Motor neuron (in vitro differentiated cells): ENCODE data around the gene ASIC3. TPM values are rescaled to one million over a fixed set of nuclear protein-coding genes. Genes with fewer than 3 reads are reported as not detected.

Experiments
- ATAC-seq, 8 experiments: fragments of 200-7000 bp; cut with Tn5 transposase; replicated peaks in 6 of 8; 2 replicates each; pipeline ENCODE4 v1.8.0; 2021; ENCODE audit warnings: mild to moderate bottlenecking in 8 of 8, moderate library complexity in 8 of 8
- H3K27ac ChIP-seq, 2 donors: fragments of 250-450 bp; sonication (Bioruptor Pico); 2 replicates each; pipeline ENCODE4 v1.9.0; 2021; ENCODE audit warnings: antibody characterized with exemption in 2 of 2, mild to moderate bottlenecking in 2 of 2, moderate library complexity in 1 of 2
- H3K4me1 ChIP-seq, 2 donors: fragments of 250-450 bp; sonication (Bioruptor Pico); replicated peaks in 1 of 2; 2 replicates each; pipeline ENCODE4 v1.6.1; 2021; ENCODE audit warnings: antibody characterized with exemption in 2 of 2, mild to moderate bottlenecking in 2 of 2, moderate library complexity in 1 of 2
- H3K4me3 ChIP-seq, 5 donors: fragments of 250-450 bp; sonication (Bioruptor Pico); 2 replicates each; pipeline ENCODE4 v1.9.0; 2021; ENCODE audit warnings: antibody characterized with exemption in 5 of 5, mild to moderate bottlenecking in 5 of 5, moderate library complexity in 4 of 5
- WGBS, 10 experiments: fragments of 450-650 bp; shearing (Covaris generic); methylation state at CpG; one replicate each; pipeline ENCODE4 v1.0.0; 2022; 5-methylcytosine and 5-hydroxymethylcytosine counted together
- in situ Hi-C, 9 experiments: fragments of 400-800 bp; cut with MboI; loops; one replicate each; pipeline ENCODE4 v1.15.0; 2021; ENCODE audit warnings: low sequenced_read_pairs in 9 of 9, low pct_unique_long_range_greater_than_20kb in 2 of 9; ENCODE audit not compliant: unreplicated experiment in 9 of 9
- total RNA-seq, 8 experiments: library from RNA; unstranded; fragments of 300-600 nt; gene quantifications; 2 replicates each; pipeline versions ENCODE4 v1.2.3 to v1.2.4, GENCODE V29; 2022

The ASIC3 gene
- total RNA-seq, 8 experiments from 2014 or later: 0.76 to 5.0 (median 2.5) TPM

GRCh38 chr7:151093748-151094147 is 45.4 kb downstream of the ASIC3 start:
- WGBS, 10 experiments: 94 to 100% (median 98%) methylated on average over 1 to 6 of the region's 6 CpGs; no CpG with 5 or more reads in 4 of the 10 experiments
- in situ Hi-C loops: no loop called here

GRCh38 chr7:151094675-151095074 is 46.3 kb downstream of the ASIC3 start:
- 85 to 93% (median 91%) methylated on average over 2 to 3 of the region's 5 CpGs; no CpG with 5 or more reads in 6 of the 10 experiments for WGBS, 10 experiments
- no peak for ATAC-seq
- H3K4me3 ChIP-seq: no peak overlapping the region
- peaks cover 3 to 5% of the 10 kb centered on the region in 2 donors for H3K4me1 ChIP-seq
- in situ Hi-C loops: no loop called here
- H3K27ac ChIP-seq: no peak overlapping the region

More at GRCh38 chr7:151093748-151094147, 45.4 kb downstream of the ASIC3 start:
- Histone ChIP-seq H3K27ac (no peak overlapping the region), H3K4me1 (peaks cover 12 to 14% of the 10 kb centered on the region in 2 donors), H3K4me3 (no peak overlapping the region)
- ATAC-seq: no peak

- in situ Hi-C loops: no loop called here
- ATAC-seq: no peak
- no peak overlapping the region for H3K27ac ChIP-seq
- 33 to 94% (median 71%) methylated on average over 1 to 8 of the region's 10 CpGs; no CpG with 5 or more reads in 2 of the 10 experiments for WGBS, 10 experiments
- H3K4me3 ChIP-seq: no peak overlapping the region
- H3K4me1 ChIP-seq: no peaks in the 10 kb centered on the region
Measured at GRCh38 chr7:151095123-151095797, 46.9 kb downstream of the ASIC3 start.

- Histone ChIP-seq H3K27ac (no peak overlapping the region), H3K4me1 (no peaks in the 10 kb centered on the region), H3K4me3 (no peak overlapping the region)
- ATAC-seq: peak in 5 of 8 experiments; percentile 61 to 91 (median 77)
- WGBS, 10 experiments: 40 to 97% (median 84%) methylated on average over 3 to 12 of the region's 17 CpGs; no CpG with 5 or more reads in 2 of the 10 experiments
- in situ Hi-C loops: no loop called here
Measured at GRCh38 chr7:151095828-151096475, 47.6 kb downstream of the ASIC3 start.

- Histone ChIP-seq H3K27ac (no peak overlapping the region), H3K4me1 (peaks cover 0 to 4% of the 10 kb centered on the region in 2 donors), H3K4me3 (no peak overlapping the region)
- in situ Hi-C loops: no loop called here
- 20 to 100% (median 67%) methylated on average over 1 to 17 of the region's 20 CpGs; no CpG with 5 or more reads in 5 of the 10 experiments for WGBS, 10 experiments
- peak in 3 of 8 experiments; percentile 36 to 64 (median 59) for ATAC-seq
Measured at GRCh38 chr7:151099486-151100211, 51.3 kb downstream of the ASIC3 start.

GRCh38 chr7:151100921-151101320 is 52.6 kb downstream of the ASIC3 start:
- H3K27ac ChIP-seq: no peak overlapping the region
- H3K4me1 ChIP-seq: peaks cover 0 to 4% of the 10 kb centered on the region in 2 donors
- 81% methylated on average over 4 of the region's 10 CpGs; no CpG with 5 or more reads in 9 of the 10 experiments for WGBS, 10 experiments
- in situ Hi-C loops: no loop called here
- H3K4me3 ChIP-seq: no peak overlapping the region
- ATAC-seq: no peak

GRCh38 chr7:151101621-151102396 is 53.5 kb downstream of the ASIC3 start:
- H3K4me3 ChIP-seq: no peak overlapping the region
- no peak for ATAC-seq
- H3K4me1 ChIP-seq: peaks cover 0 to 4% of the 10 kb centered on the region in 2 donors
- no peak overlapping the region for H3K27ac ChIP-seq
- WGBS, 10 experiments: 60 to 100% (median 79%) methylated on average over 2 to 13 of the region's 24 CpGs; no CpG with 5 or more reads in 3 of the 10 experiments
- in situ Hi-C loops: no loop called here

Other genes starting within 250 kb of the ASIC3 start
- gene TMEM176B, start 248.2 kb upstream of the ASIC3 start, total RNA-seq: 100 to 1,000 TPM in 1 of 8 experiments, 10 to 100 TPM in 5, 1 to 10 TPM in 1, under 1 TPM in 1; 0.49 to 134 (median 29.1) TPM
- gene TMEM176A, start 247.8 kb upstream of the ASIC3 start, total RNA-seq: 100 to 1,000 TPM in 1 of 8 experiments, 10 to 100 TPM in 5, 1 to 10 TPM in 1, under 1 TPM in 1; 0.42 to 179 (median 25.6) TPM
- under 1 TPM in 5 of 8 experiments, not detected in 3; 0.09 to 0.47 (median 0.33) TPM for gene AOC1, start 196.0 kb upstream of the ASIC3 start, total RNA-seq
- 10 to 100 TPM in 5 of 8 experiments, under 1 TPM in 3; 0.38 to 38.5 (median 20.9) TPM for gene KCNH2, start 70.2 kb upstream of the ASIC3 start, total RNA-seq
- gene NOS3, start 57.5 kb upstream of the ASIC3 start, total RNA-seq: 1 to 10 TPM in 6 of 8 experiments, under 1 TPM in 2; 0.33 to 4.0 (median 1.7) TPM
- 1 to 10 TPM in 7 of 8 experiments, under 1 TPM in 1; 0.36 to 6.7 (median 2.2) TPM for gene ATG9B, start 24.0 kb upstream of the ASIC3 start, total RNA-seq
- 10 to 100 TPM; 13.5 to 38.1 (median 27.0) TPM for gene ABCB8, start 20.1 kb upstream of the ASIC3 start, total RNA-seq
- 10 to 100 TPM; 18.7 to 28.6 (median 22.3) TPM for gene CDK5, start 9.4 kb downstream of the ASIC3 start, total RNA-seq
- 100 to 1,000 TPM in 3 of 8 experiments, 10 to 100 TPM in 5; 17.1 to 165 (median 45.8) TPM for gene SLC4A2, start 11.1 kb downstream of the ASIC3 start, total RNA-seq
- gene FASTK, start 32.3 kb downstream of the ASIC3 start, total RNA-seq: 10 to 100 TPM; 33.5 to 79.4 (median 59.9) TPM
- 10 to 100 TPM; 18.2 to 33.3 (median 30.6) TPM for gene TMUB1, start 35.0 kb downstream of the ASIC3 start, total RNA-seq
- 10 to 100 TPM; 34.1 to 84.7 (median 57.2) TPM for gene AGAP3, start 37.9 kb downstream of the ASIC3 start, total RNA-seq
- 1 to 10 TPM in 2 of 8 experiments, under 1 TPM in 3, not detected in 3; 0.22 to 1.5 (median 0.78) TPM for gene GBX1, start 119.2 kb downstream of the ASIC3 start, total RNA-seq
- gene ASB10, start 138.7 kb downstream of the ASIC3 start, total RNA-seq: under 1 TPM in 2 of 8 experiments, not detected in 6; 0.33 to 0.56 TPM
- under 1 TPM in 1 of 8 experiments, not detected in 7; 0.96 TPM for gene H2BK1, start 162.0 kb downstream of the ASIC3 start, total RNA-seq
- 10 to 100 TPM; 22.1 to 77.3 (median 43.9) TPM for gene ABCF2, start 178.7 kb downstream of the ASIC3 start, total RNA-seq
- gene CHPF2, start 184.0 kb downstream of the ASIC3 start, total RNA-seq: 10 to 100 TPM; 11.3 to 57.9 (median 30.9) TPM
- gene SMARCD3, start 200.2 kb downstream of the ASIC3 start, total RNA-seq: 10 to 100 TPM; 12.8 to 88.7 (median 35.0) TPM